GM18907 (cell line): Measurements from ENCODE around the gene RBFOX1.

ENCODE experiments used
- ATAC-seq: cut with Tn5 transposase; IDR thresholded peaks from one replicate; pipeline ENCODE4 v1.9.1; 2021; ENCODE audit warnings: mild to moderate bottlenecking, moderate library complexity; ENCODE audit not compliant: unreplicated experiment

RBFOX1 gene

DNA sequence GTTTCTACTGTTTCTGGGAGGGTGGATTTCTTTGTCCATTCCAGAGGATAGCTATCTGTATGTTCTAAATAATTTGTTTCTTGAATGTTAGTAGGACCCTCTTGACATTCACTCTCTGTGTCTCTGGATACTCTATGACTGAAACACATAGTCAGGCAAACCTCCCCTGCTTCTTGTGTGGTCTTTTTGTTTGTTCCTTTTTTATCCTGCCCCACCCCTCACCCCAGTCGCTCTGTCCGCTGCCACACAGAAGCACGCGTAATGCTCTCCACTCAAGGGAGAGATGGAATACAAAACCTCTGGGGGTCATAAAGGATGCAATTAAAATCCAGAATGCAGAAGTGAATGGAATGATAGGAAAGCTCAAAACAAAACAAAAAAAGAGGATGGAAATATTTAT is 253.1 kb downstream of the RBFOX1 start:
- ATAC-seq: no peak

DNA sequence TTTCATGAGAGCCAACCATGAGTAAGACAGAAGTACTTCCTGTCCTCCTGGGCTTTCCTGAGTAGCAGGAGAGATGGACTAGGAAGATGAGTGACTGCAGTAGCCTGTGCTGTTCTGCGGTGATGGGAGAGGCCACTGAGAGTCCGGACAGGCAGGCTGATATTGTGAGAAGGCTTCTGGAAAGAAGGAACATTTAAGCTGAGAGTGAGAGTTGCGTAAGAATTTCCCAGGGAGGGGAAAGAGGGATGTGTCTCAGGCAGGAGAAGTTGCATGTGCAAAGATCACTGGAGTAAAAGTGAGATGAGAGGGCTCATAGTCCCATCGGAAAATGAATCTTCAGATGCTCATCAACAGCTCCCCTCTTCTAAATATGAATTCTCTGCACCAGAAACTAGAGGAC is 258.3 kb downstream of the RBFOX1 start:
- ATAC-seq: no peak

DNA sequence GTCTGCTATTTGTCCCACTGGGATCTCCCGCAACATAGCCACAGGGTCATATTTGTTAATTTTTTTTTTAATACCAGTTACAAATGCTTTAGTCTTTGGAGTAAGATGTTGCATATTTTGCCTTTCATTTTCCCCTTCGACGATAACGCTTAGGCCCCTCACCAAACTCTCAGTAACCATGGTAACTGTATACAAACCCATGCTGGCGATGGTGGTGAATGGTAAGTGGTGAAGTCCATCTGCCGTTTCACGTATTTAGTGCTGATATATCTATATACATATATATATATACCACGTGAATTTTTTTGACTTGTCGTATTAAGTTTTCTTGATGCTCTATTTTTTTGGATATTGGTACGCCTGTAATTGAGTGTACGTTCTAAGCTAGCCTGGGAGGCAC is 263.7 kb downstream of the RBFOX1 start:
- no peak for ATAC-seq

DNA sequence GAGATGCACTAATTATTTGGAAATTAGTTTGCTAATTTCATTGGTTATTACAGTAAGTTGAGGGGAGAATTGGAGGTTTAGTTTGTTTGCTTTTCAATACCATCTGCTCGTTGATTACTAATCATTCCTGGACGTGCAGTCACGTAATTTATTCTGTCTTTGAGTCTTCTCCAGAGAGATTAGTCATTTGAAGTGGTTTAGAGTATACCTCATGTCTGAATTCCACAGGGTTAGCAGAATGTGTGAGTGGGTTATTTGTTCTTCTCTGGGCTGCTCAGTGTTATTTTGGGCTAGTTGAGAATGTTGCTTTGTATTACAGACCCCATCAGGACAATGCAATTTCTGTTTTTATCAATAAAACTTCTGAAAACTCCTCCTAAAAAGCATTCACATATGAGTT is 265.0 kb downstream of the RBFOX1 start:
- ATAC-seq: no peak

DNA sequence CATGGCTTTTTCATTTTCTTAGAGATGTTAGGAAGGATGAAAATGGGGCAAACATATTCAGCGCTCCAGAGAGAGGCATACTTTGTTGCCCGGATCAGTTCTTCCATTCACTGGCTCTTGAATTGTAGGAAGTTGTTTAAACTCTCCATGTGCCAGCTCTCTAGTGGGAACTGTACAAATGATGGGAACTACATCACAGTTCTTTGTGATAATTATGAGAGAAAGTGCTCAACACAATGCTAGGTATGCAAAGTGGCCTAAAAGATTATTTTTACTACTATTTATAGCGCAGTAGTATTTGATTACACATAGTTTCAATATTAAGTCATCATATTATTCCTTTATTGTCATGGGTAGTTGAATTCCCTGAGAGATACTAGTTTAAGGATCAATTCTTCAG is 268.5 kb downstream of the RBFOX1 start:
- no peak for ATAC-seq

DNA sequence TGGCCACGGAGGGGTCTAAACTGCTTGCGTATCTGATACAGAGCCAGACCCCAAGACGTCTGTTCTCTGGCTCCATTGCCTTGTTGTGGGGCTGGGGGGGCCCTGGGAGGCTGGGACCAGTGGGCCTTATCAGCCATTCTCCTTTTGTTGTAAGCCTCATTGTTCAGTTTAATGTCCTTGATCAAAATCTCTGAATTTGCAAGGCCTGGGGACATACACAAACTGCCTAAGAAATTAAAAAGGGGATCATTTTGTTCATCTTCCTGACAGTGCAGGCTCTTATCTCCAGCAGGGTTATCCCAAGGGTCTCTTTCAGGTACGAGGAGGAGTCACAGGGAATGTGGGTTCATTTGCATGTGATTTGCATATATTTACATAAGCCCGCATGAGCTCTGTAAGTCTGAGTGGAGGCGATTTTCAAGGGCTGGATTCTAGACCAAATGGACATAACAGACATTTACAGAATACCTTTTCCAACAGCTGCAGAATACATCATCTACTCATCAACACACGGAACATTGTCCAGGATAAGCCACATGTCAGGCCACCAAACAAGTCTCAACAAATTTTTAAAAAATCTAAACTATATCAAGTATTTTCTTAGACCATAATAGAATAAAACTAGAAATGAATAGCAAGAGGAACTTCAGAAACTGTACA is 269.8 kb downstream of the RBFOX1 start:
- ATAC-seq: no peak

DNA sequence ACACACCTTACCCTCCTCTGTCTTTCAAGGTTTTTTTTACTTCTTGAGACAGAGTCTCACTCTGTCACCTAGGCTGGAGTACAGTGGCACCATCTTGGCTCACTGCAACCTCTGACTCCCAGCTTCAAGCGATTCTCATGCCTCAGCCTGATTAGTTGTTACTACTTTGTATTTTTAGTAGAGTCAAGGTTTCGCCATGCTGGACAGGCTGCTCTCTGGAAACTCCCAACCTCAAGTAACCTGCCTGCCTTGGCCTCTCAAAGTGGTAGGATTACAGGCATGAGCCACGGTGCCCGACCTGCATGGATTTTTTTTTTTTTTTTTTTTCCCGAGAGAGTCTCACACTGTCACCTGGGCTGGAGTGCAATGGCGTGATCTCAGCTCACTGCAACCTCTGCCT is 273.2 kb downstream of the RBFOX1 start:
- ATAC-seq: no peak

DNA sequence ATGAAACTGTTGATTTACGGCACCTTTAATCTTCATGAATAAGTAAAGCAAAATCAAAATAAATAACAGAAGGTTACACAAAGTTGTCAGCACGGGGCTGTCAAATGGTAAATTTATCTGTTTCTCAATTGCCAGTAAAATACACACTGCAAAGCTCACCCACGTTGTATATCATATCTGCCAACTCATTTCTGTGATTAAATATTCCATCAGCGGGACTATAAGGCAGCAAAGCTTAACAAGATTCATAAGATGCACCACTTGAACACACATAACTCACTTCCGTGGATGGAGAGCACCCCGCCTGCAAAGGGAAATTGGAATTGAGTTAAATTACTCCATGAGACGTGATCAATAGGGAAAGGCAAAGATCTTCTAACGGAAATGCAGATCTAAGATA is 280.0 kb downstream of the RBFOX1 start:
- no peak for ATAC-seq

DNA sequence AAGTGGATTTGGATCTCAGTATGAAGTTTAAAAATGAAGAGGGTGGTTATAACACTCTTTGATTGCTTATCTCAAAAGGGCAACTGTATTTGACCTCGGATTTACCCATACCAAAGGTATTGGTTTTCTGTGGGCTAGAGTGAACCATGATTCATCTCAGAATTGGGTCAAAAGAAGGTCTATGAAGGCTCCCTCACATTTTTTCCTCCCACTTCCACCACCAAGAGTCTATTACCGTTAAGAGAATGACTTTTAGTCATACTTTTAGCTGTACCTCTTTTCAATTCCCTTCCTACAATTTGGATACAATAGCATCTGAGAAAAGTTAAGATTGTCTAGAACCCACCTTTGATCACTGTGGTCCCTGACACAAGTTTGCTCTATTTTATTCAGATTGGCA is 280.9 kb downstream of the RBFOX1 start:
- no peak for ATAC-seq

DNA sequence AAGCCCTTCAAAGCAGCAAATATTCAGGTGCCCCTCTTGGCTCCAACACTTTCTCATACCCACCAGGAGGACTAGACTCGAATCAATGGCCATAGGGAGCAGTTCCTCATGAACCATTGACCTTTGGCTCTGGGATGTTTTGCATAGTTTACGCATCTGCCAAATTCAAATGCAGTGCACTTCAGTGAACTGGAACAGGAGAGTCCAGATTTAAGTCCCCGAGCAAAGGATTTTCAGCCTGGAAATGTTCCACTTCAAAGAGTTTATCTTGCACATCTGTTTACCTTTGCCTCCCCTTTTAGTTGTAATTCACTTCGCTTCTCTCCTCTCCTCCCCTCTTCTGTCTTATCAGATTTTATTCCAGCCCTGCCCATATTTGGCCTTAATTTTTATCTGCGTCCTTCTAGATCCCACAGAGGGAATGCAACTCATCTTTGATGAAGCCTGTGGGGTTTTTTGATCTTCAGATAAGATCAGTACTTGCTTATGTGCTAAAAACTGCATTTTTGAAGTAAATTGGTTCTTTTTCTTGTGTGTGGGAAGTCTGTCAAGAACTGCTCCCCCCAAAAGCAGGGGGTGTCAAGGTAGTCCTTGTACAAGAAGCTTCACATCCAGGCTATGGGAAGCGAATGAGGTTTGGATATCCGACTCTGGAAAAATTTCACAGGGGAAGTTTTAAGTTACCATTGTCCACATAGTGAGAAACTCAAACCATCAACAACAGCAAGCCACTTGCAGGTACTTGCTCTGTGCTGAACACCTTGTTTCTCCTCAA is 281.6 kb downstream of the RBFOX1 start:
- ATAC-seq: no peak

DNA sequence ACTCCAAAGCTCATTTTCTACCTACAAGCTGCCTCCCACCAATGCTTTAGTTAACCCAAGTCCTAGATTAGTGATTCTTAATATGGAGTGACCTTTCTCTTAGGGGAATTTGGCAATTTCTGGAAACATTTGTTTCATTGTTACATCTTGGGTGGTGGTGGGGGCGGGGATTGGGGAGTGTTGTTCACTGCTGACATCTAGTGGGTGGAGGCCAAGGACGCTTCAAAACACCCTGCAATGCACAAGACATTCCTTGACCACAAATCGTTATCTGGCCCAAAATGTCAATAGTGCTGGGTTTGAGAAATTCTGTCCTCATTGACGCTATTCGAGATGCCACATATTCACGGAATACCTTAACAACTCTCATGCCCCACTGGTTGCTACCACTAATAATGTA is 282.9 kb downstream of the RBFOX1 start:
- ATAC-seq: no peak

DNA sequence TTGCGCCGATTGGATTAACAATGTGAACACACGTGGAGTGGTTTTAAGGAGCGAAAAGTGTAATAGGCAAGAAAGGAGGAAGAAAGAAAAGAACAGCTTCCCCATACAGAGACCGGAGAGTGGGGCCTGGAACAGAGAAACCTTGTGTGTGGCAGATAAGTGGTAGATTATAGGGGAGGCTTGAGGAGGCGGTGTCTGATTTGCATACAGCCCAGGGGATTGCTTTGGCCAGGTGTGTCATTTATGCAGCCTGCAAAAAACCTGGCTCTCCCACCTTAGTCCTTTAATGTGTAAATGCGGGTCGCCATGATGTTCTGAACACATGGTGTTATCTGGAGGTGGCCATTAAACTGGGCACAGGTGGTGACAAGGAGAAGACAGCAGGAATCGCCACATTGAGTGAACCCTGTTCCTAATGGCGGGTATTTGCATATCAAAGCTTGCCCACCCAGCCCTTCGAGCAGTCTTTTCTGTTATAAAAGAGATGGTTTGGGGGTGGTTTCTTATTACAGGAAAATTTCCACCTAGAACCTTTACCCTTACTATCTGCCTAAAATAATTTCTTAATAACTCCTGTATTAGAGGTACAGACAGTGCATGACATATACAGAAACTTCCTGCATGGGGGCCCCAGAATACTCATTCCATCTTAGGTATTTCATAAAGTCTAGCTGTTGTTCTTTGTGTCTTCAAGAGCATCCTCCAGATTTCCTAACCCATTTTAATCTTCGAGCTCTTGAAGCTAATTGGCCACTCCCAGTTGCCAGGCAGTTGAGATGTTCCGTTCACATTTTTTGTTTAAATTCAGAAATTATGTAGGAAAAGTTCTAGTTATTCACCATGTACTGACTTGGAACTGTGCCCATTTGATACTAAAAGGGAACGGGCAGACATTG is 292.5 kb downstream of the RBFOX1 start:
- ATAC-seq: no peak

DNA sequence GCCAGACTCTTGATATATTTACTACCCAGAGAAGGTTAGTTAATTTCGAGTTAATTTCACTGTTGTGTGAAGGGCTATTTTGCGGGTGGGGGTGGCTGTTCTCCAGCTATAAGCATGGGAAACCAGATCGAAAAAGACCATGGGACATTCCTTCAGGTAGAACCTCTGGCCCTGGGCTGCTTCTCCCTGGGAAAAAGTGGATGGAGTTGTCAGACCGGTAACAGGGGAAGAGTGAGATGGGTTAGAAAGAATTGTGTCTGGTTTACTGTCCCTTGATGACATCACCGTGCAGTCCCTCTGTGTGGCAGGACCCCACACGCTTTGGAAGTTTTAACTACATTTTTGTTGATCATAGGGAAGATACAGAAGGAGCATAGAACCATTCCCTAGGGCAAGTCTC is 296.3 kb downstream of the RBFOX1 start:
- ATAC-seq: no peak

DNA sequence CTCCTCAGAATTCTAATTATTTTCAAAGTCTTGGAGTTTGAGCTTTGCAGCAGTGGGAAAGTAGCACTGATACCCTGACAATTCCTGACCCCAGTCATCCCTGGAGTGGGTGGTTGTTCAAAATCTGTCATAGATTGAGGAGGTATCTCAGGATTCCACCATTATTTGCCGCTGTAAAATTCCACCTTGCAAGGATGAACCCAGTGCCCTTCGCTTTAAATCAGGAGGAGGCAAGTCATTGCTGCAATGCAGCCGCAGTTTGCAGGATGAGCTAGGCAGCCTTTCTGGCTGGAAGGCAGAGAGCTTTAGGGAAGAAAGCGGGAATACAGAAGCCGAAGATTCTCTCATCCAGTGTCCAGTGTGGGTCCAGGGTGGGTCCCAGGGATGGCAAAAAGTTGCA is 296.9 kb downstream of the RBFOX1 start:
- ATAC-seq: no peak

DNA sequence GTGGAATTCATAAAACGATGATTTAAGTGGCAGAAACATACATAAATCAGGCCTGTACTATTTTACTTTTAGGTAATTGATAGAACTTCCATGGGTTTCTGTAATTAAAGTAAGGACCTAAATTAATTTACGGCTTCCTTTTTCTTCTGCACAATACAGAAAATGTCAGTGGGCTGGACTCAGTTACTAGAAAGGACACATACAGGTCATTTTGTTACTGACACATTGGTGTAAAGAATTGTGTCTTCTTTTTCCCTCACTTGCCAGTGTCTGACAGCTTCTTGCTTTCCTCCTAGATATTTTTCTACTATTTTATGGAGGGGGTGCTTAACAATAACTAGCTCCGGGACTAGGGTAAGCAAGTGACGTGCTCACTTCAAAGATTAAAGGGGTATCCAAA is 304.8 kb downstream of the RBFOX1 start:
- no peak for ATAC-seq

DNA sequence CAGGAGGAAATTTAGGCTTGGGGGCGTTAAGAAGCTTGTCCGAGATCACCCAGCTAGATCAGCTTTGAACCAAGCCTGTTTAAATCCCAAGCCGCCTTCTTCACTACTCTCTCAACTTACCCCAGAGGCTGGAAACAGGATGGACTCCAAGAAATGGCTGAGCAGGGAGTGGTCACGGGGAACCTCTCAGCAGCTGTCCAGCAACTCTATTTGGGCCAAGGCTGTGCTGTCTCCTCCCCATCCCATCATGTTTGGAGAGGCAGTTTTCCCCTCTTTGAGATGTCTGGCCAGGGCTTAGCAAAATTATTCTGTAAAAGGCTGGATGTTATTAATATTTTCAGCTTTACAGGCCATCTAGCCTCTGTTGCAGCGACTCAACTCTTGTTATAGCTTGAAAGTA is 305.7 kb downstream of the RBFOX1 start:
- ATAC-seq: no peak

DNA sequence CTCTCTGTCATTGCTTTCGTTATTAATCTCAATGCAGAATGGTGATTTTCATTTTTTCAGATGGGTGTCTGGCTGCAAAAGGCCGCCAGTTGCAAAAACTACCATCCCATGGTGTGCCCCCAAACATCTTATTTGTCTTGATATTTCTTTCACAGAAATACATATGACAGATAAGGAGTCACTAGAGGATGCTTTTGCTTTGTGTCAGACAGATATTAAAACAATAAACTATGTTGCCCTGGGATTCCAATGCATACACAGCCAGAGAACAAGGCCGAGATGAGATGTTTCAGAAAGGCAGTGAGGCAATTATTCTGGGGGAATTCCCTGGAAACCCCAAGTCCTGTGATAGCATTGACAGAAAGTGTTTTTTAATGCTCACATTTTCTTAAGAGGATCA is 307.7 kb downstream of the RBFOX1 start:
- ATAC-seq: no peak

DNA sequence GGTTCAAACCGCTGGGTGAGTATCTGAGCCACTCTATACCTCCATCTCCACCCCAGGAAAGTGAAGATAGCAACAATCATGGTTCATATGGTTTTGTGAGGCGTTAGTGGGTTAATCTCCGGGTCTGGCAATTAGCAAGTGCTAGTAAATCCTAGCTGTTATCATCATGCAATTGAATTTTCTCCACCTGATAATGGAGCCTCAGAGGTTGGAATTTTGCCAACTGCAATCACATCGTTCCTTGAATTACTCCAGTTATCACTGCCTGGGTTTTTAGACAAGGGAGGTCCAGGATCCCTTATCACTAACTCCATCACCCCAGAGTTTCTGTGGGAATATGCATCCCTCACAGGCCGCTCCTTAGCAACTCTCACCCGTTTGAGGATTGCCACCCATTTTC is 311.5 kb downstream of the RBFOX1 start:
- no peak for ATAC-seq

DNA sequence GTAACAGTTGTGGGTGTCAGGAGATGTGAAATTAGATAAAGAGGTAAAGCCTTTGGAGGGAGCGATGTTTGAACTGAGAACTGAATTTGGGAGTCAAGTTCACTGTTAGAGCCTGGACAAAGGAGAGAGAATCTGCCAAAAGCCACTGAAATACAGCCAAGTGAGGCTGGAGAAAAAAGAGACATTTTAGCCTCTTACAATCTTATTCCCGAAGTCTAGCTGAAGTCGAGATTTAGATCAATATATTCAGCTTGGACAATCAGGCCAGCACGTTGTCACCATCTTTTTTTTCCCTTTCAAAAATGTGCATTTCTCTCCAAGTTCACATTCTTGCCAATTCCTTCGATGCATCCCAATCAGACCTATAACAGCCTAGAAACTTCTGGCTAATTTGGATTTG is 312.2 kb downstream of the RBFOX1 start:
- ATAC-seq: no peak

DNA sequence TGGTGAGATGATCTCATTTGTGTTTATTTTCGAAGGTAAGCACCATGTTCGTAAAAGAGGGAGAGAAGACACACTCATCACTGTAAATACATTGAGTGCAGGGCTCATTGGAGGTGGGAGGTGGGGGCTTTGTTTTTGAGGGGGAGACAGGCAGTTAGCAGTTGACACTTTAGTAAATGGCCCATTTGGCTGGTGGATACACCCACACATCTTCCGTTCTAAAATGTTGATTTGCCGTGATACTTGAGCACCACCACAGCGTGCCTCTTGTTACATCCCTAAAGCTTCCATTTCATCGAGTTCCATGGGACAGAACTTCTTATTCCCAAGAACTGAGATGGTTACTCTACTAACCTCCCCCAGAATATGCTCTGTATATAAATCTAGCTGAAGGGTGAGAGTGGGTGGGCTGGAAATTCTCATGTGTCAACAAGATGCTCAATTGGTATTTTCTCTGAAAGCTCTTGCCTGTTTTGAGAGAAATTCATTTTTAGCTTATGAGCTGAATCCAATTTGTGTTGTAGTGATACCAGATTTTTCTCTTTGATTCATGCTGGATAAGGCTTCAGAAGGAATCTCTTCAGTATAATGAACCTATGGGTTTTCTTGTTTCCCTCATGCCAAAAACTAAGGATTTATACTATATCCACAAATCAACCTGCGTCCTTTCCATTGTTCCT is 314.3 kb downstream of the RBFOX1 start:
- ATAC-seq: no peak

DNA sequence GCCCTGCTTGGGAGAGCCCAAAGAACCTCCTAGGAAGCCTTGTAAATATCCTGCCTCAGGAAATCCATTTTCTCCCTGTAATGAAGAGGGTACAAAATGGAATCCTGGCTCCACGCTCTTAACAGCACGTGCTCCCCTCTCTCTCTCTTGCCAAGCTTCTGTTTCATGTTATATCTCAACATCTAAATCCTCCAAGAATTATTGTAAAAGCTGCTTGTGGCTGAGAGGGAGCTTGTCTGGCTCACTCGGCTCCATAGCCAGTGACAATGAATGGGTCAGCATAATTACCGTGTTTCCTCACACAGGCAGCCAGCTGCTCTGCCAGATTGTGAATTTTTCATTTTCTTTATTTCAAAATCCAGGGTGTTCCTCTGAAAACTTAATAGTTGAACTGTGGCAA is 317.8 kb downstream of the RBFOX1 start:
- ATAC-seq: no peak
